GM18526 (cell line): ENCODE results near the gene SMAGP.

ENCODE experiments used
- POLR2A ChIP-seq: IDR thresholded peaks from 3 replicates; pipeline ENCODE4 v1.6.1; 2011; ENCODE audit not compliant: insufficient read length; ENCODE audit errors: extremely low read depth

Gene SMAGP

GRCh38 chr12:51232642-51233041 lies 37.6 kb downstream of the SMAGP start:
- TF ChIP-seq POLR2A = no peak

- no peak for TF ChIP-seq POLR2A
Measured at GRCh38 chr12:51229116-51229809, 41.0 kb downstream of the SMAGP start.

GRCh38 chr12:51227962-51228361 lies 42.3 kb downstream of the SMAGP start:
- TF ChIP-seq POLR2A = no peak

GRCh38 chr12:51225771-51226170 lies 44.4 kb downstream of the SMAGP start:
- TF ChIP-seq POLR2A = no peak

GRCh38 chr12:51225234-51225633 lies 45.0 kb downstream of the SMAGP start:
- TF ChIP-seq POLR2A = no peak

GRCh38 chr12:51224625-51225024 lies 45.6 kb downstream of the SMAGP start:
- no peak for TF ChIP-seq POLR2A

- TF ChIP-seq POLR2A = no peak
Measured at GRCh38 chr12:51222461-51222860, 47.8 kb downstream of the SMAGP start.

- TF ChIP-seq POLR2A = no peak
Measured at GRCh38 chr12:51219322-51219721, 50.9 kb downstream of the SMAGP start.

GRCh38 chr12:51218607-51219161 lies 51.5 kb downstream of the SMAGP start:
- no peak for TF ChIP-seq POLR2A

- TF ChIP-seq POLR2A = no peak
Measured at GRCh38 chr12:51217968-51218606, 52.1 kb downstream of the SMAGP start, which contains the start of gene POU6F1. TSS of gene POU6F1 (minus strand) at chr12:51218062. CDS start at chr12:51206836, 11,226 bp downstream.

- no peak for TF ChIP-seq POLR2A
Measured at GRCh38 chr12:51217133-51217967, 52.9 kb downstream of the SMAGP start.

- TF ChIP-seq POLR2A = no peak
Measured at GRCh38 chr12:51216642-51217041, 53.6 kb downstream of the SMAGP start.

- no peak for TF ChIP-seq POLR2A
Measured at GRCh38 chr12:51214895-51215294, 55.3 kb downstream of the SMAGP start.

GRCh38 chr12:51210690-51211395 lies 59.4 kb downstream of the SMAGP start:
- no peak for TF ChIP-seq POLR2A

GRCh38 chr12:51209259-51209658 lies 61.0 kb downstream of the SMAGP start:
- TF ChIP-seq POLR2A = no peak

- no peak for TF ChIP-seq POLR2A
Measured at GRCh38 chr12:51208016-51208660, 62.1 kb downstream of the SMAGP start.
